ENCODE measurements around the gene PCDH9. TPM values are rescaled to one million over a fixed set of nuclear protein-coding genes. Genes with fewer than 3 reads are reported as not detected.
"Not testable (repeated sequence)": the region's sequence is repeated elsewhere in the genome, so short reads cannot be mapped to it uniquely, and the experiment has no call there.

The PCDH9 gene
- total and polyA plus RNA-seq, 3 donors from 2014 or later = 2.3 to 4.6 (median 3.5) TPM

DNA sequence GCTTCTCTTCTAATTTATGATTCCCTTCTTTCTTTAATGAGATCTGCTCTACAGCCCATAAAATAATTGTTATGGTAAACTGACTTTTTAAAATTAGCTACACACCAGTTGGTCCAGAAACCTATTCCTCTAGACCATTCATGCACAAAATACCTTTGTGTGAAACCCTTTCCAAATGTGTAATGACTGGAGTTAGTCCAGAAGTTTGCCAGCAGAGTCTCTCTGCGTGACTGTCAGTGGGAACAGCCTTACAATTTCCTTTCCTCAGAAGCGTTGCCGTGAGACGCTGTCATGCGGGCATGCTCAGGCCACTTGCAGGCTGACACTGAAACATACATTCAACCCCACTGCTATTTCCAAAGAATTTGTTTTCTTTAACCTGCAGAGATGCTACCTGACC is 965.2 kb downstream of the PCDH9 start:
- TF ChIP-seq, protein P1, sequence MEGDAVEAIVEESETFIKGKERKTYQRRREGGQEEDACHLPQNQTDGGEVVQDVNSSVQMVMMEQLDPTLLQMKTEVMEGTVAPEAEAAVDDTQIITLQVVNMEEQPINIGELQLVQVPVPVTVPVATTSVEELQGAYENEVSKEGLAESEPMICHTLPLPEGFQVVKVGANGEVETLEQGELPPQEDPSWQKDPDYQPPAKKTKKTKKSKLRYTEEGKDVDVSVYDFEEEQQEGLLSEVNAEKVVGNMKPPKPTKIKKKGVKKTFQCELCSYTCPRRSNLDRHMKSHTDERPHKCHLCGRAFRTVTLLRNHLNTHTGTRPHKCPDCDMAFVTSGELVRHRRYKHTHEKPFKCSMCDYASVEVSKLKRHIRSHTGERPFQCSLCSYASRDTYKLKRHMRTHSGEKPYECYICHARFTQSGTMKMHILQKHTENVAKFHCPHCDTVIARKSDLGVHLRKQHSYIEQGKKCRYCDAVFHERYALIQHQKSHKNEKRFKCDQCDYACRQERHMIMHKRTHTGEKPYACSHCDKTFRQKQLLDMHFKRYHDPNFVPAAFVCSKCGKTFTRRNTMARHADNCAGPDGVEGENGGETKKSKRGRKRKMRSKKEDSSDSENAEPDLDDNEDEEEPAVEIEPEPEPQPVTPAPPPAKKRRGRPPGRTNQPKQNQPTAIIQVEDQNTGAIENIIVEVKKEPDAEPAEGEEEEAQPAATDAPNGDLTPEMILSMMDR (IDR thresholded peaks at IDR 0.05) = no peak
- no peak for TF ChIP-seq POLR2A (IDR thresholded peaks at IDR 0.05)
- no peak for DNase-seq
- intact Hi-C loops (cut with DNase I; ENCODE audit: low total_unique reads) = no loop called here
- H3K4me1 ChIP-seq = no peaks in the 10 kb centered on the region
- no peak overlapping the region for H3K4me3 ChIP-seq
- no peaks in the 10 kb centered on the region for H3K9me3 ChIP-seq
- no peaks in the 10 kb centered on the region for H3K36me3 ChIP-seq (ENCODE audit: low read depth, missing control alignments)
- no peaks in the 10 kb centered on the region for H3K27me3 ChIP-seq
- no peak overlapping the region for H3K27ac ChIP-seq
- 62 to 70% methylated on average over 5 of the region's 5 CpGs for WGBS, 2 donors

DNA sequence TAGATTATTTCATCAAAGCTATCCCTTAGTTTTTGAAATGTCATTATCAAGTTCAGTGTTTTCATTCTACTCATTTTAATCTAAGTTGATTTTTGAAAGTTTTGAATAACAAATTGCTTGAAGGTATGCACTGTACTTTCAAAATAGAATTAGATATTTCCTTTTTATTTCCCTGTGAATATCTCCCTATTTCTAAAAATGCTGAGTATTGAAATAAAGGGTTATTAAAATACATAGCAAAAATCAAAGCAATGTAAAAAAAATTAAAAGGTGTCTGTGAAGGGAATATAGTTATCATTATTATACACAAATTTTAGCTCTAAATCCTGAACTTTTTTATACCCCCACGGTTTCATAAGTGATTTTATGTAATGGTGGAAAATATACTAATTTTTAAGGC is 967.8 kb downstream of the PCDH9 start:
- Histone ChIP-seq H3K4me3 (no peak overlapping the region), H3K27me3 (no peaks in the 10 kb centered on the region), H3K9me3 (no peaks in the 10 kb centered on the region), H3K27ac (no peak overlapping the region), H3K4me1 (no peaks in the 10 kb centered on the region), H3K36me3 (ENCODE audit: low read depth, missing control alignments) (no peaks in the 10 kb centered on the region)
- TF ChIP-seq, protein P1 (IDR thresholded peaks at IDR 0.05) = no peak
- TF ChIP-seq POLR2A (IDR thresholded peaks at IDR 0.05) = no peak
- no peak for DNase-seq
- intact Hi-C loops (cut with DNase I; ENCODE audit: low total_unique reads) = no loop called here
- WGBS, 2 donors = 88 to 95% methylated on average over 1 of the region's 1 CpG

DNA sequence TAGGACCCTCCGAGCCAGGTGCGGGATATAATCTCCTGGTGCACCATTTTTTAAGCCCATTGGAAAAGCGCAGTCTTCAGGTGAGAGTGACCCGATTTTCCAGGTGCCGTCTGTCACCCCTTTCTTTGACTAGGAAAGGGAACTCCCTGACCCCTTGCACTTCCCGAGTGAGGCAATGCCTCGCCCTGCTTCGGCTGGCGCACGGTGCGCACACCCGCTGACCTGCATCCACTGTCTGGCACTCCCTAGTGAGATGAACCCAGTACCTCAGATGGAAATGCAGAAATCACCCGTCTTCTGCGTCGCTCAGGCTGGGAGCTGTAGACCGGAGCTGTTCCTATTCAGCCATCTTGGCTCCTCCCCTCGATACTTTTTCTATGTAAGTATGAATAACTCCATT is 970.7 kb downstream of the PCDH9 start:
- intact Hi-C loops (cut with DNase I; ENCODE audit: low total_unique reads); DNase-seq; H3K4me3 ChIP-seq; H3K27me3 ChIP-seq; H3K4me1 ChIP-seq; H3K9me3 ChIP-seq; H3K36me3 ChIP-seq (ENCODE audit: low read depth, missing control alignments); H3K27ac ChIP-seq: not testable (repeated sequence)
- 93 to 100% methylated on average over 17 of the region's 17 CpGs for WGBS, 2 donors

Small RNA genes lying within 50 kb of the gene (small RNA-seq; reads per million reads assigned to genes)
- gene RNU7-87P = 0 reads per million in 2 donors
